Right lobe of liver (tissue), 4 donors: Measurements from ENCODE around the gene TRIO.

Experiments
- POLR2A ChIP-seq: fragments of 450-650 bp; IDR thresholded peaks from one replicate; pipeline ENCODE4 v1.6.1; 2017; ENCODE audit warnings: antibody characterized with exemption, mild to moderate bottlenecking
- TF ChIP-seq, protein P1 (sequence below), 4 donors: fragments of 200-600 bp in 3 of 4; fragments of 450-650 bp in 1 of 4; IDR thresholded peaks; one replicate each; pipeline versions ENCODE4 v1.5.1 to v1.8.0; 2016 to 2022; ENCODE audit warnings: antibody characterized with exemption in 4 of 4, mild to moderate bottlenecking in 2 of 4
- donor health status: DM: no; HTN: no; CAD: no.
- donor health status: DM: no; HTN: no; CAD: no.
- donor health status: DM: no; HTN: yes; CAD: no.

GRCh38 chr5:14319102-14319501 lies 176.0 kb downstream of the TRIO start:
- TF ChIP-seq, protein P1, sequence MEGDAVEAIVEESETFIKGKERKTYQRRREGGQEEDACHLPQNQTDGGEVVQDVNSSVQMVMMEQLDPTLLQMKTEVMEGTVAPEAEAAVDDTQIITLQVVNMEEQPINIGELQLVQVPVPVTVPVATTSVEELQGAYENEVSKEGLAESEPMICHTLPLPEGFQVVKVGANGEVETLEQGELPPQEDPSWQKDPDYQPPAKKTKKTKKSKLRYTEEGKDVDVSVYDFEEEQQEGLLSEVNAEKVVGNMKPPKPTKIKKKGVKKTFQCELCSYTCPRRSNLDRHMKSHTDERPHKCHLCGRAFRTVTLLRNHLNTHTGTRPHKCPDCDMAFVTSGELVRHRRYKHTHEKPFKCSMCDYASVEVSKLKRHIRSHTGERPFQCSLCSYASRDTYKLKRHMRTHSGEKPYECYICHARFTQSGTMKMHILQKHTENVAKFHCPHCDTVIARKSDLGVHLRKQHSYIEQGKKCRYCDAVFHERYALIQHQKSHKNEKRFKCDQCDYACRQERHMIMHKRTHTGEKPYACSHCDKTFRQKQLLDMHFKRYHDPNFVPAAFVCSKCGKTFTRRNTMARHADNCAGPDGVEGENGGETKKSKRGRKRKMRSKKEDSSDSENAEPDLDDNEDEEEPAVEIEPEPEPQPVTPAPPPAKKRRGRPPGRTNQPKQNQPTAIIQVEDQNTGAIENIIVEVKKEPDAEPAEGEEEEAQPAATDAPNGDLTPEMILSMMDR (IDR thresholded peaks at IDR 0.05) = no peak
- TF ChIP-seq POLR2A = no peak
